ENCODE data around the gene SLC15A4.

Gene SLC15A4

GRCh38 chr12:128820253-128820652 is 3.5 kb downstream of the SLC15A4 start:
- no peaks in the 10 kb centered on the region for H4K20me1 ChIP-seq (ENCODE audit: insufficient read depth, low read length)
- no peaks in the 10 kb centered on the region for H3K9me2 ChIP-seq (replicated peaks; ENCODE audit: insufficient read depth, low read length)
- no peaks in the 10 kb centered on the region for H3K4me1 ChIP-seq (ENCODE audit: low read length)
- no peak overlapping the region for H3K9ac ChIP-seq (ENCODE audit: low read length)
- DNase-seq, result no peak
- no peaks in the 10 kb centered on the region for H3K9me3 ChIP-seq (replicated peaks; ENCODE audit: insufficient read depth, low read length)
- no peak overlapping the region for H3K4me2 ChIP-seq (ENCODE audit: low read depth, low read length)
- H3K27ac ChIP-seq (ENCODE audit: low read length), result no peak overlapping the region
- H3K4me3 ChIP-seq (ENCODE audit: low read length), result no peak overlapping the region
- TF ChIP-seq EZH2phosphoT487 (IDR thresholded peaks at IDR 0.05; ENCODE audit: low read length) (no peak), CTCF (IDR thresholded peaks at IDR 0.05; ENCODE audit: low read length) (no peak), EZH2 (optimal IDR thresholded peaks at IDR 0.05; ENCODE audit: low read depth, low read length) (no peak)
- no peaks in the 10 kb centered on the region for H3K36me3 ChIP-seq (replicated peaks; ENCODE audit: insufficient read depth, low read length)
- peaks cover 80% of the 10 kb centered on the region for H3K79me2 ChIP-seq (ENCODE audit: low read length)
- H2AFZ ChIP-seq (ENCODE audit: low read length), result no peak overlapping the region
- no peaks in the 10 kb centered on the region for H3F3A ChIP-seq (ENCODE audit: insufficient read depth, low read length)
- H3K27me3 ChIP-seq (replicated peaks; ENCODE audit: insufficient read depth, low read length), result no peaks in the 10 kb centered on the region

- Histone ChIP-seq H3K9ac (ENCODE audit: low read length) (no peak overlapping the region), H3K4me1 (ENCODE audit: low read length) (no peaks in the 10 kb centered on the region), H3K4me3 (ENCODE audit: low read length) (no peak overlapping the region), H3K9me2 (replicated peaks; ENCODE audit: insufficient read depth, low read length) (no peaks in the 10 kb centered on the region), H4K20me1 (ENCODE audit: insufficient read depth, low read length) (no peaks in the 10 kb centered on the region), H3F3A (ENCODE audit: insufficient read depth, low read length) (no peaks in the 10 kb centered on the region), H3K79me2 (ENCODE audit: low read length) (peaks cover 87% of the 10 kb centered on the region), H3K4me2 (ENCODE audit: low read depth, low read length) (no peak overlapping the region), H3K9me3 (replicated peaks; ENCODE audit: insufficient read depth, low read length) (no peaks in the 10 kb centered on the region), H2AFZ (ENCODE audit: low read length) (no peak overlapping the region), H3K36me3 (replicated peaks; ENCODE audit: insufficient read depth, low read length) (no peaks in the 10 kb centered on the region), H3K27ac (ENCODE audit: low read length) (no peak overlapping the region), H3K27me3 (replicated peaks; ENCODE audit: insufficient read depth, low read length) (no peaks in the 10 kb centered on the region)
- DNase-seq, result no peak
- no peak for TF ChIP-seq EZH2 (optimal IDR thresholded peaks at IDR 0.05; ENCODE audit: low read depth, low read length)
- TF ChIP-seq EZH2phosphoT487 (IDR thresholded peaks at IDR 0.05; ENCODE audit: low read length), result no peak
Observed at GRCh38 chr12:128819293-128820144, 4.2 kb downstream of the SLC15A4 start.

GRCh38 chr12:128818065-128819022 is 5.4 kb downstream of the SLC15A4 start:
- H3K4me2 ChIP-seq (ENCODE audit: low read depth, low read length), result no peak overlapping the region
- DNase-seq, result no peak

More at GRCh38 chr12:128818065-128819022, 5.4 kb downstream of the SLC15A4 start:
- Histone ChIP-seq H2AFZ (ENCODE audit: low read length) (no peak overlapping the region), H3K4me1 (ENCODE audit: low read length) (no peaks in the 10 kb centered on the region), H3K9me2 (replicated peaks; ENCODE audit: insufficient read depth, low read length) (no peaks in the 10 kb centered on the region), H3K79me2 (ENCODE audit: low read length) (peaks cover 99% of the 10 kb centered on the region), H3K4me3 (ENCODE audit: low read length) (no peak overlapping the region), H3K27ac (ENCODE audit: low read length) (no peak overlapping the region; the same call in 1 of the 2 replicates), H4K20me1 (ENCODE audit: insufficient read depth, low read length) (no peaks in the 10 kb centered on the region), H3K36me3 (replicated peaks; ENCODE audit: insufficient read depth, low read length) (no peaks in the 10 kb centered on the region), H3F3A (ENCODE audit: insufficient read depth, low read length) (no peaks in the 10 kb centered on the region), H3K27me3 (replicated peaks; ENCODE audit: insufficient read depth, low read length) (no peaks in the 10 kb centered on the region), H3K9me3 (replicated peaks; ENCODE audit: insufficient read depth, low read length) (no peaks in the 10 kb centered on the region), H3K9ac (ENCODE audit: low read length) (no peak overlapping the region)
- TF ChIP-seq CTCF (IDR thresholded peaks at IDR 0.05; ENCODE audit: low read length) (no peak), EZH2phosphoT487 (IDR thresholded peaks at IDR 0.05; ENCODE audit: low read length) (no peak), EZH2 (optimal IDR thresholded peaks at IDR 0.05; ENCODE audit: low read depth, low read length) (no peak)
